Mammary epithelial cell (primary cell): ENCODE results near the gene LARGE1.

Experiments used
- EZH2 ChIP-seq: IDR thresholded peaks from 2 replicates; pipeline ENCODE4 v1.6.1; 2012; ENCODE audit warnings: low read length, inconsistent platforms, borderline replicate concordance
- TF ChIP-seq, protein P1 (sequence below), 2 donors: IDR thresholded peaks in 1 of 2; conservative IDR thresholded peaks in 1 of 2; 2 replicates each; pipeline ENCODE4 v1.5.1; 2011 to 2012; ENCODE audit warnings: inconsistent platforms in 2 of 2, low read length in 2 of 2, mild to moderate bottlenecking in 2 of 2, control low read depth in 1 of 2, low read depth in 1 of 2; ENCODE audit not compliant: insufficient read depth in 1 of 2; ENCODE audit errors: extremely low read depth in 1 of 2

DNA sequence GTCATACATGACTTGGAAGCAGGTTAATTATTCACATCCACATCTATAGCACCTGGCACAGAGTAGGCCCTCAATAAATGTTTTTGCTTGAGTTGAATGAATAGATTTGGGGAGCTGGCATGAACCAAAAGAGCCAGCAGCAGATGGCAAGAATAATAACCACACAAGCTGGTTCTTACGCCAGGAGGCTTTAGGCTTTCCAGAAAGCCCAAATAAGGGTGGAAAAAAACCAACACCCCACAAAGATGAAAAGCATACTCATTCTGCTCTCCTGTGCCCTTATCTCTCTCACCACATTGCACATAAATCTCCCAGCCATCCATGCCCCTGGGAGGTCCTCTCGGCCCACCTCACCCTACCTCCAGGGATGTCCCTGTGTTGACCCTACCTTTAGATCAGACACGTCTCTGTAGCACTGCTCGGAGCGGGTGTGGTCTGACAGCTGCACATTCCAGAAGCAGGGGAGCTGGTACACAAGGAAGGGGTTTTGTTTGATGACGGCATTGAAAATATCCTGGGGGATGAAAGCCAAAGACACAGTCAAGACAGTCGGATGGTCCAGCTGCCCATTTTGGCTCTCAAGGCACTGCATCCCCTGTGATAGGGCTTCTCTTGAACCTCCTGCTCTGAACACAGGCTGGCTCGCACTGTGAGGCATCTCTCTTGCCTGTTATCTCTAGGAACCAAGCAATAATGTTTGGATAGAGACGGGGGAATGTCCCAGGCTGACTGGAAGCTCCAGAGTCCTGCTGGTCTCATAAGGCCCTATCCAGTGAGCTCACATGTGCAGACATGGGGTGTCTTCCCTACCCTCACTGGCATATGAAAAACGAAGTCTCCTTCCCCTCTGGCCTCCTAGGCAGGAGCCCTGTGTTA lies 538.5 kb downstream of the LARGE1 start:
- TF ChIP-seq, protein P1, sequence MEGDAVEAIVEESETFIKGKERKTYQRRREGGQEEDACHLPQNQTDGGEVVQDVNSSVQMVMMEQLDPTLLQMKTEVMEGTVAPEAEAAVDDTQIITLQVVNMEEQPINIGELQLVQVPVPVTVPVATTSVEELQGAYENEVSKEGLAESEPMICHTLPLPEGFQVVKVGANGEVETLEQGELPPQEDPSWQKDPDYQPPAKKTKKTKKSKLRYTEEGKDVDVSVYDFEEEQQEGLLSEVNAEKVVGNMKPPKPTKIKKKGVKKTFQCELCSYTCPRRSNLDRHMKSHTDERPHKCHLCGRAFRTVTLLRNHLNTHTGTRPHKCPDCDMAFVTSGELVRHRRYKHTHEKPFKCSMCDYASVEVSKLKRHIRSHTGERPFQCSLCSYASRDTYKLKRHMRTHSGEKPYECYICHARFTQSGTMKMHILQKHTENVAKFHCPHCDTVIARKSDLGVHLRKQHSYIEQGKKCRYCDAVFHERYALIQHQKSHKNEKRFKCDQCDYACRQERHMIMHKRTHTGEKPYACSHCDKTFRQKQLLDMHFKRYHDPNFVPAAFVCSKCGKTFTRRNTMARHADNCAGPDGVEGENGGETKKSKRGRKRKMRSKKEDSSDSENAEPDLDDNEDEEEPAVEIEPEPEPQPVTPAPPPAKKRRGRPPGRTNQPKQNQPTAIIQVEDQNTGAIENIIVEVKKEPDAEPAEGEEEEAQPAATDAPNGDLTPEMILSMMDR (conservative IDR thresholded peaks at IDR 0.05 in 1 of 2, IDR thresholded peaks at IDR 0.05 in 1 of 2; ENCODE audit: extremely low read depth in 1 of 2, insufficient read depth in 1 of 2, low read depth in 1 of 2, low read length in 2 of 2), result no peak
- no peak for TF ChIP-seq EZH2
